ENCODE results near the gene PLPP6.

- TF ChIP-seq CTCF (IDR thresholded peaks at IDR 0.05) (no peak), POLR2A (IDR thresholded peaks at IDR 0.05) (no peak), EP300 (IDR thresholded peaks at IDR 0.05) (no peak)
Observed at GRCh38 chr9:4638968-4639367, 23.1 kb upstream of the PLPP6 start.
